Erythroblast (primary cell): ENCODE data around the gene CCDC197.

Experiments used
- GATA1 ChIP-seq: IDR thresholded peaks from 2 replicates; pipeline ENCODE4 v1.6.1; 2011; ENCODE audit warnings: low read depth, mild to moderate bottlenecking, control low read depth, low read length, moderate library complexity
- POLR2A ChIP-seq: IDR thresholded peaks from 2 replicates; pipeline ENCODE4 v1.6.1; 2011; ENCODE audit warnings: mild to moderate bottlenecking, low read length

DNA sequence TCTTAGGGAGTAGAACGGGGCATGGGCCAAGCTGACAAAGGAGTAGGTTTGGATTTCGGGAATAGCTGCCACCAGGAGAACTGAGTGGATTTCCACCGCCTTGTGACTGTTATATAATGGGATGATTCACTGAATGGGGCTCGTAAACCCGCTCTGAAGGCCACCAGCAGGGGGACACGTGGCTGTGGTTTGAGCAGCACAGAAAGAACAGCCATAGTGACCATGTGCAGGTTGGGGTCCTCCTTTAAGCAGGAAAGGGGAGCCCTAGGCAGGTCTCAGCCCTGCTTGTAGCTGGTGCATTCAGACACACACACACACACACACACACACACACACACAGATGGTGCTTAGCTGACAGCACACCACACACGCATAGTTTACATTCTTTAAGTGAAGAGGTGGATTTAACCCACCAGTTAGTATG lies 12.1 kb upstream of the CCDC197 start:
- no peak for TF ChIP-seq POLR2A
- TF ChIP-seq GATA1, result no peak
